ENCODE data around the gene SLC9A1.

Gene SLC9A1

GRCh38 chr1:27117733-27118439 is 37.0 kb downstream of the SLC9A1 start:
- Histone ChIP-seq H3K27me3 (ENCODE audit: insufficient read depth, low read length, poor library complexity) (no peaks in the 10 kb centered on the region), H2BK15ac (replicated peaks; ENCODE audit: low read depth) (no peak overlapping the region), H3K36me3 (ENCODE audit: control insufficient read depth, insufficient read depth, low read length) (no peaks in the 10 kb centered on the region), H3K18ac (ENCODE audit: low read length) (no peak overlapping the region), H3K79me2 (ENCODE audit: control insufficient read depth, insufficient read depth, low read length) (no peaks in the 10 kb centered on the region), H2AK5ac (ENCODE audit: low read length) (no peak overlapping the region), H4K8ac (ENCODE audit: low read depth, low read length) (no peak overlapping the region), H3K79me1 (ENCODE audit: low read length) (peaks cover 2% of the 10 kb centered on the region), H3K4me2 (ENCODE audit: low read length) (no peak overlapping the region), H4K5ac (ENCODE audit: low read length) (no peak overlapping the region), H2BK120ac (ENCODE audit: low read depth, low read length) (no peak overlapping the region), H3K56ac (ENCODE audit: low read length) (no peak overlapping the region), H2BK5ac (ENCODE audit: low read length) (no peak overlapping the region), H3K4me3 (ENCODE audit: low read length) (no peak overlapping the region), H3K4me1 (ENCODE audit: control insufficient read depth, low read depth, low read length) (no peaks in the 10 kb centered on the region), H3K23ac (ENCODE audit: low read length) (no peak overlapping the region), H3K27ac (ENCODE audit: low read depth, low read length) (no peak overlapping the region), H3K4ac (ENCODE audit: low read depth, low read length) (no peak overlapping the region), H3K9ac (ENCODE audit: low read length) (no peak overlapping the region)
- no peak for DNase-seq
- WGBS (ENCODE audit: extremely low coverage, insufficient coverage, low lambda C conversion rate), result no CpG with 5 or more reads among the region's 12 CpGs

GRCh38 chr1:27116697-27117096 is 38.2 kb downstream of the SLC9A1 start:
- no peak overlapping the region for H3K18ac ChIP-seq (ENCODE audit: low read length)
- no peaks in the 10 kb centered on the region for H3K79me2 ChIP-seq (ENCODE audit: control insufficient read depth, insufficient read depth, low read length)
- H4K8ac ChIP-seq (ENCODE audit: low read depth, low read length), result no peak overlapping the region
- no peak overlapping the region for H2BK5ac ChIP-seq (ENCODE audit: low read length)
- no peak overlapping the region for H2BK15ac ChIP-seq (replicated peaks; ENCODE audit: low read depth)
- no peak overlapping the region for H2BK120ac ChIP-seq (ENCODE audit: low read depth, low read length)
- no peak for DNase-seq
- H2AK5ac ChIP-seq (ENCODE audit: low read length), result no peak overlapping the region
- no peak overlapping the region for H3K56ac ChIP-seq (ENCODE audit: low read length)
- no peak overlapping the region for H3K9ac ChIP-seq (ENCODE audit: low read length)
- H3K79me1 ChIP-seq (ENCODE audit: low read length), result peaks cover 2% of the 10 kb centered on the region
- no peaks in the 10 kb centered on the region for H3K27me3 ChIP-seq (ENCODE audit: insufficient read depth, low read length, poor library complexity)
- H3K27ac ChIP-seq (ENCODE audit: low read depth, low read length), result no peak overlapping the region
- H3K4me3 ChIP-seq (ENCODE audit: low read length), result no peak overlapping the region
- no peak overlapping the region for H3K23ac ChIP-seq (ENCODE audit: low read length)
- no peaks in the 10 kb centered on the region for H3K4me1 ChIP-seq (ENCODE audit: control insufficient read depth, low read depth, low read length)
- no peaks in the 10 kb centered on the region for H3K36me3 ChIP-seq (ENCODE audit: control insufficient read depth, insufficient read depth, low read length)
- no peak overlapping the region for H4K5ac ChIP-seq (ENCODE audit: low read length)
- no peak overlapping the region for H3K4me2 ChIP-seq (ENCODE audit: low read length)
- no peak overlapping the region for H3K4ac ChIP-seq (ENCODE audit: low read depth, low read length)

- Histone ChIP-seq H3K79me1 (ENCODE audit: low read length) (peaks cover 2% of the 10 kb centered on the region), H3K36me3 (ENCODE audit: control insufficient read depth, insufficient read depth, low read length) (no peaks in the 10 kb centered on the region), H3K4me3 (ENCODE audit: low read length) (no peak overlapping the region), H2BK5ac (ENCODE audit: low read length) (no peak overlapping the region), H3K23ac (ENCODE audit: low read length) (no peak overlapping the region), H3K56ac (ENCODE audit: low read length) (no peak overlapping the region), H3K4ac (ENCODE audit: low read depth, low read length) (no peak overlapping the region), H3K79me2 (ENCODE audit: control insufficient read depth, insufficient read depth, low read length) (no peaks in the 10 kb centered on the region), H4K5ac (ENCODE audit: low read length) (no peak overlapping the region), H2BK120ac (ENCODE audit: low read depth, low read length) (no peak overlapping the region), H3K27ac (ENCODE audit: low read depth, low read length) (no peak overlapping the region), H3K4me2 (ENCODE audit: low read length) (no peak overlapping the region), H3K27me3 (ENCODE audit: insufficient read depth, low read length, poor library complexity) (no peaks in the 10 kb centered on the region), H2BK15ac (replicated peaks; ENCODE audit: low read depth) (no peak overlapping the region), H3K9ac (ENCODE audit: low read length) (no peak overlapping the region), H3K4me1 (ENCODE audit: control insufficient read depth, low read depth, low read length) (no peaks in the 10 kb centered on the region), H3K18ac (ENCODE audit: low read length) (no peak overlapping the region), H4K8ac (ENCODE audit: low read depth, low read length) (no peak overlapping the region), H2AK5ac (ENCODE audit: low read length) (no peak overlapping the region)
- DNase-seq, result no peak
- WGBS (ENCODE audit: extremely low coverage, insufficient coverage, low lambda C conversion rate), result no CpG with 5 or more reads among the region's 3 CpGs
These were observed 38.7 kb downstream of the SLC9A1 start for GRCh38 chr1:27116232-27116631.

- Histone ChIP-seq H3K4ac (ENCODE audit: low read depth, low read length) (no peak overlapping the region), H3K4me3 (ENCODE audit: low read length) (no peak overlapping the region), H3K4me2 (ENCODE audit: low read length) (no peak overlapping the region), H3K18ac (ENCODE audit: low read length) (no peak overlapping the region), H4K8ac (ENCODE audit: low read depth, low read length) (no peak overlapping the region), H2BK120ac (ENCODE audit: low read depth, low read length) (no peak overlapping the region), H3K79me2 (ENCODE audit: control insufficient read depth, insufficient read depth, low read length) (no peaks in the 10 kb centered on the region), H3K36me3 (ENCODE audit: control insufficient read depth, insufficient read depth, low read length) (no peaks in the 10 kb centered on the region), H3K23ac (ENCODE audit: low read length) (no peak overlapping the region), H3K27me3 (ENCODE audit: insufficient read depth, low read length, poor library complexity) (no peaks in the 10 kb centered on the region), H3K9ac (ENCODE audit: low read length) (no peak overlapping the region), H4K5ac (ENCODE audit: low read length) (no peak overlapping the region), H3K56ac (ENCODE audit: low read length) (no peak overlapping the region), H2AK5ac (ENCODE audit: low read length) (no peak overlapping the region), H2BK5ac (ENCODE audit: low read length) (no peak overlapping the region), H3K27ac (ENCODE audit: low read depth, low read length) (no peak overlapping the region), H2BK15ac (replicated peaks; ENCODE audit: low read depth) (no peak overlapping the region), H3K4me1 (ENCODE audit: control insufficient read depth, low read depth, low read length) (no peaks in the 10 kb centered on the region), H3K79me1 (ENCODE audit: low read length) (peaks cover 2% of the 10 kb centered on the region)
- WGBS (ENCODE audit: extremely low coverage, insufficient coverage, low lambda C conversion rate), result no CpG with 5 or more reads among the region's 5 CpGs
- no peak for DNase-seq
These were observed 40.4 kb downstream of the SLC9A1 start for GRCh38 chr1:27114546-27114945.

- Histone ChIP-seq H2BK15ac (replicated peaks; ENCODE audit: low read depth) (no peak overlapping the region), H3K4me2 (ENCODE audit: low read length) (no peak overlapping the region), H3K23ac (ENCODE audit: low read length) (no peak overlapping the region), H3K79me1 (ENCODE audit: low read length) (peaks cover 2% of the 10 kb centered on the region), H3K4me1 (ENCODE audit: control insufficient read depth, low read depth, low read length) (no peaks in the 10 kb centered on the region), H3K36me3 (ENCODE audit: control insufficient read depth, insufficient read depth, low read length) (no peaks in the 10 kb centered on the region), H4K5ac (ENCODE audit: low read length) (no peak overlapping the region), H3K27ac (ENCODE audit: low read depth, low read length) (no peak overlapping the region), H3K4ac (ENCODE audit: low read depth, low read length) (no peak overlapping the region), H3K56ac (ENCODE audit: low read length) (no peak overlapping the region), H2BK120ac (ENCODE audit: low read depth, low read length) (no peak overlapping the region), H3K27me3 (ENCODE audit: insufficient read depth, low read length, poor library complexity) (no peaks in the 10 kb centered on the region), H4K8ac (ENCODE audit: low read depth, low read length) (no peak overlapping the region), H2AK5ac (ENCODE audit: low read length) (no peak overlapping the region), H3K79me2 (ENCODE audit: control insufficient read depth, insufficient read depth, low read length) (no peaks in the 10 kb centered on the region), H3K9ac (ENCODE audit: low read length) (no peak overlapping the region), H3K4me3 (ENCODE audit: low read length) (no peak overlapping the region), H2BK5ac (ENCODE audit: low read length) (no peak overlapping the region), H3K18ac (ENCODE audit: low read length) (no peak overlapping the region)
- no peak for DNase-seq
- no CpG with 5 or more reads among the region's 22 CpGs for WGBS (ENCODE audit: extremely low coverage, insufficient coverage, low lambda C conversion rate)
These were observed 41.1 kb downstream of the SLC9A1 start for GRCh38 chr1:27113861-27114260.
